Hepatocyte (in vitro differentiated cells): ENCODE measurements around the gene OPCML. TPM values are rescaled to one million over a fixed set of nuclear protein-coding genes. Genes with fewer than 3 reads are reported as not detected.

Source experiments
- DNase-seq: peaks from one replicate; pipeline ENCODE4 v3.0.0-alpha.2; 2016; ENCODE audit warnings: low spot score
- H2AFZ ChIP-seq: fragments of 200-600 bp; sonication (generic); 2 replicates; pipeline ENCODE4 v1.6.0; 2016; ENCODE audit warnings: antibody characterized with exemption, mild to moderate bottlenecking
- H3K27ac ChIP-seq: fragments of 200-600 bp; sonication (generic); 2 replicates; pipeline ENCODE4 v1.5.1; 2016; ENCODE audit warnings: mild to moderate bottlenecking
- H3K27me3 ChIP-seq: fragments of 200-600 bp; sonication (generic); 2 replicates; pipeline ENCODE4 v1.6.1; 2016
- H3K36me3 ChIP-seq: fragments of 200-600 bp; sonication (generic); replicated peaks from 2 replicates; pipeline ENCODE4 v1.5.1; 2016; ENCODE audit warnings: low read depth; ENCODE audit not compliant: insufficient read depth
- H3K4me1 ChIP-seq: fragments of 200-600 bp; sonication (generic); 2 replicates; pipeline ENCODE4 v1.5.1; 2016; ENCODE audit warnings: mild to moderate bottlenecking, moderate library complexity; ENCODE audit not compliant: insufficient read depth
- H3K4me2 ChIP-seq: fragments of 200-600 bp; sonication (generic); 2 replicates; pipeline ENCODE4 v1.6.0; 2016
- H3K4me3 ChIP-seq: fragments of 200-600 bp; sonication (generic); 2 replicates; pipeline ENCODE4 v1.5.1; 2016; ENCODE audit warnings: mild to moderate bottlenecking
- H3K79me2 ChIP-seq: fragments of 200-600 bp; sonication (generic); 2 replicates; pipeline ENCODE4 v1.6.0; 2017; ENCODE audit warnings: mild to moderate bottlenecking
- H3K9me2 ChIP-seq: fragments of 200-600 bp; sonication (generic); replicated peaks from 2 replicates; pipeline ENCODE4 v1.6.0; 2017; ENCODE audit warnings: mild to moderate bottlenecking; ENCODE audit not compliant: insufficient read depth
- H3K9me3 ChIP-seq: fragments of 200-600 bp; sonication (generic); 2 replicates; pipeline ENCODE4 v1.5.1; 2016; ENCODE audit warnings: low read depth, mild to moderate bottlenecking
- H4K20me1 ChIP-seq: fragments of 200-600 bp; sonication (generic); 2 replicates; pipeline ENCODE4 v1.6.0; 2016; ENCODE audit warnings: mild to moderate bottlenecking; ENCODE audit not compliant: insufficient read depth, poor library complexity, severe bottlenecking
- EZH2 ChIP-seq: fragments of 200-600 bp; sonication (generic); IDR thresholded peaks from 2 replicates; pipeline ENCODE4 v1.6.1; 2016; ENCODE audit warnings: antibody characterized with exemption, mild to moderate bottlenecking, borderline replicate concordance
- EZH2phosphoT487 ChIP-seq: fragments of 200-600 bp; sonication (generic); IDR thresholded peaks from one replicate; pipeline ENCODE4 v1.6.1; 2018; ENCODE audit warnings: antibody characterized with exemption, mild to moderate bottlenecking, low read depth, moderate library complexity; ENCODE audit not compliant: unreplicated experiment, severe bottlenecking
- WGBS: methylation state at CpG from one replicate; pipeline ENCODE4 v1.1.6; 2016; ENCODE audit warnings: low lambda C conversion rate; ENCODE audit errors: missing lambda C conversion rate; 5-methylcytosine and 5-hydroxymethylcytosine counted together
- polyA plus RNA-seq: library from polyadenylated mRNA; unstranded; fragments of >200 nt; fragmentation: Nextera tagmentation; extraction: Ambion mirVana; gene quantifications from 2 replicates; pipeline ENCODE4 v1.2.1, GENCODE V29; 2016
- total RNA-seq: library from RNA; depleted of rRNA; stranded (reverse); fragments of >200 nt; gene quantifications from 2 replicates; pipeline ENCODE4 v1.2.3, GENCODE V29; 2014
- TF ChIP-seq, protein P1 (sequence below): fragments of 200-600 bp; sonication (generic); IDR thresholded peaks from 2 replicates; pipeline ENCODE4 v1.5.1; 2016; ENCODE audit warnings: antibody characterized with exemption, mild to moderate bottlenecking; ENCODE audit not compliant: poor library complexity

OPCML gene
- total and polyA plus RNA-seq, 2 experiments from 2014 or later = 0.37 to 0.98 TPM

DNA sequence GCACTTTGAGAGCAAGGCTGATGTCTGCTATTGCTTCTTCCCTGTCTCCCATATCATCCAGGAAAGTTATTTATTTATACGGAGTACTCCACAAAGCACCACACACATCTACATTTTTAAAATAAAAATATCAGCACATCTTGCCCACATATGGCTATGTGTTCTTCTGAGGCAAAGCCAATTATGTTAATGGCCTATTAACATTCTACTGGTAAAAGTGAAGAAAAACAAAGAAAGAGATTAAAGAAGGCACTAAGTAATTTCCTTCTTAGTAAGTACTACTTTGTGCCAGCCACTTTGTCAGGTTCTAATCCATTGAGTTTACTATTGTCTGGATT is 548.7 kb downstream of the OPCML start:
- H3K4me1 ChIP-seq = no peaks in the 10 kb centered on the region
- no peak overlapping the region for H2AFZ ChIP-seq
- TF ChIP-seq, protein P1, sequence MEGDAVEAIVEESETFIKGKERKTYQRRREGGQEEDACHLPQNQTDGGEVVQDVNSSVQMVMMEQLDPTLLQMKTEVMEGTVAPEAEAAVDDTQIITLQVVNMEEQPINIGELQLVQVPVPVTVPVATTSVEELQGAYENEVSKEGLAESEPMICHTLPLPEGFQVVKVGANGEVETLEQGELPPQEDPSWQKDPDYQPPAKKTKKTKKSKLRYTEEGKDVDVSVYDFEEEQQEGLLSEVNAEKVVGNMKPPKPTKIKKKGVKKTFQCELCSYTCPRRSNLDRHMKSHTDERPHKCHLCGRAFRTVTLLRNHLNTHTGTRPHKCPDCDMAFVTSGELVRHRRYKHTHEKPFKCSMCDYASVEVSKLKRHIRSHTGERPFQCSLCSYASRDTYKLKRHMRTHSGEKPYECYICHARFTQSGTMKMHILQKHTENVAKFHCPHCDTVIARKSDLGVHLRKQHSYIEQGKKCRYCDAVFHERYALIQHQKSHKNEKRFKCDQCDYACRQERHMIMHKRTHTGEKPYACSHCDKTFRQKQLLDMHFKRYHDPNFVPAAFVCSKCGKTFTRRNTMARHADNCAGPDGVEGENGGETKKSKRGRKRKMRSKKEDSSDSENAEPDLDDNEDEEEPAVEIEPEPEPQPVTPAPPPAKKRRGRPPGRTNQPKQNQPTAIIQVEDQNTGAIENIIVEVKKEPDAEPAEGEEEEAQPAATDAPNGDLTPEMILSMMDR = no peak
- TF ChIP-seq EZH2 = no peak
- TF ChIP-seq EZH2phosphoT487 = no peak
- H3K9me3 ChIP-seq = no peaks in the 10 kb centered on the region
- H3K27ac ChIP-seq = no peak overlapping the region
- H3K27me3 ChIP-seq = no peaks in the 10 kb centered on the region
- H3K4me3 ChIP-seq = no peak overlapping the region
- no peak for DNase-seq
- no peaks in the 10 kb centered on the region for H3K79me2 ChIP-seq
- H3K36me3 ChIP-seq = no peaks in the 10 kb centered on the region
- H3K4me2 ChIP-seq = no peak overlapping the region
- H4K20me1 ChIP-seq = no peaks in the 10 kb centered on the region
- 73% methylated on average over 1 of the region's 1 CpG for WGBS
- H3K9me2 ChIP-seq = no peaks in the 10 kb centered on the region

GRCh38 chr11:132982772-132983640 is 549.3 kb downstream of the OPCML start:
- Histone ChIP-seq H3K4me3 (no peak overlapping the region), H3K4me2 (no peak overlapping the region), H3K9me2 (no peaks in the 10 kb centered on the region), H2AFZ (no peak overlapping the region), H4K20me1 (no peaks in the 10 kb centered on the region), H3K27ac (no peak overlapping the region), H3K27me3 (no peaks in the 10 kb centered on the region), H3K4me1 (no peaks in the 10 kb centered on the region), H3K79me2 (no peaks in the 10 kb centered on the region), H3K36me3 (no peaks in the 10 kb centered on the region), H3K9me3 (no peaks in the 10 kb centered on the region)
- no peak for DNase-seq
- TF ChIP-seq, protein P1 = no peak
- no peak for TF ChIP-seq EZH2phosphoT487
- no peak for TF ChIP-seq EZH2
- WGBS = 90% methylated on average over 7 of the region's 7 CpGs

DNA sequence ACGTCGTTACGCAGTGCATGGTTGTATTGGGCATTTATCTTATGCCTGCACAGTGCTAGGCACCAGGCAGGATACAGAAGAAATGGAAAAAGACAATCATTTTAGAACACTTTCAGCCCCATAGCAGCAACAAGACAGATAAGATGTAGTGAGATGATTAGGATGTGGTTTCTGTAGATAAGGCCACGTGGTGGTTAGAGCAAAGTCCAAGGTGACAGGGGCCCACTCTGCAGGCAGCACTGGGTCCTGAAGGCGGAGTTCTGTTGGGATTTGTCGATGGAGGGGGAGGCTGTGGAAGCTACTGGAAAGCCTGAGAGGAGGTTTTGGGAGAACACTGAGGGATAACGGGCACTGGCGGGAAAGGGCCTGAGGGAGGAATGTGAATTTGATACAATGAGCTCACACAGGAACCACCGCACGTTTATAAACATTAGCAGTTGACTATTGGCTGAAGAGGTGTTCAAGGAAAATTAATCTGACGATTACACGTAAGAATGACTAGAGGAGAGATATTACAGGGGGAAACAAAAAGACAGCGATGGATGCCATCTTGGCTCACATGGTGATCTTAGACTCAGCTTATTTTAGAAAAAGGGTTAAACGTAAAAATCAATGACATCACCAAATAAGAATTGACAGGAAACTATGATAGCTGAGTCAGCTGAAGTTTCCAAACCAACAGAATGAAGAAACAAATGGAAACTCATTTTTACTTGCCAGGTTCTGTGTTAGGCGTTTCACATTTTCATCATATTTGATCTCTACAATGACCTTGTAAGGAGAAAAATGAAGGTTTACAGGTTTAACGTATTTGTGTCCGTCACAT is 551.0 kb downstream of the OPCML start:
- Histone ChIP-seq H3K4me1 (no peaks in the 10 kb centered on the region), H3K9me2 (no peaks in the 10 kb centered on the region), H3K4me2 (no peak overlapping the region), H3K4me3 (no peak overlapping the region), H4K20me1 (no peaks in the 10 kb centered on the region), H3K79me2 (no peaks in the 10 kb centered on the region), H3K27me3 (no peaks in the 10 kb centered on the region), H3K36me3 (no peaks in the 10 kb centered on the region), H3K9me3 (no peaks in the 10 kb centered on the region), H2AFZ (no peak overlapping the region), H3K27ac (peak overlapping the region; percentile 54)
- TF ChIP-seq EZH2 = no peak
- TF ChIP-seq, protein P1 = no peak
- TF ChIP-seq EZH2phosphoT487 = no peak
- WGBS = 59% methylated on average over 17 of the region's 17 CpGs
- DNase-seq = peak; percentile 54
